HG03095 (cell line): ENCODE measurements around the gene CD53.
"Not testable (repeated sequence)": the region's sequence is repeated elsewhere in the genome, so short reads cannot be mapped to it uniquely, and the experiment has no call there.

Experiments used
- ATAC-seq: cut with Tn5 transposase; IDR thresholded peaks from one replicate; pipeline ENCODE4 v1.9.1; 2021; ENCODE audit warnings: moderate library complexity; ENCODE audit not compliant: unreplicated experiment

Gene CD53

DNA sequence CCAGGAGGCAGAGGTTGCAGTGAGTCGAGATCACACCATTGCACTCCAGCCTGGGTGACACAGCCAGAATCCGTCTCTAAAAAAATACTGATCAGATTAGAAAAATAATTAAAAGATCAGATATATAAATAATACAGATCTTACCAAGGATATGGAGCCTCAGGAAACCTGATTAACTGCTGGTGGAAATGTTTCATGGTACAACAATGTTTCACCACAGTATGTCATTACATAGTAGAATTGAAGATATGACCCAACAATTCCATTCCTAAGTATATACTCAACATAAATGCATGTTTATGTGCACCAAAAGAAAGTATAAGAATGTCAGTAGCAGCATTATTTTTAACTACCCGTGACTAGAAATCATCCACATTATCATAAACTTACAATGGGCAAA is 41.7 kb downstream of the CD53 start:
- no peak for ATAC-seq

DNA sequence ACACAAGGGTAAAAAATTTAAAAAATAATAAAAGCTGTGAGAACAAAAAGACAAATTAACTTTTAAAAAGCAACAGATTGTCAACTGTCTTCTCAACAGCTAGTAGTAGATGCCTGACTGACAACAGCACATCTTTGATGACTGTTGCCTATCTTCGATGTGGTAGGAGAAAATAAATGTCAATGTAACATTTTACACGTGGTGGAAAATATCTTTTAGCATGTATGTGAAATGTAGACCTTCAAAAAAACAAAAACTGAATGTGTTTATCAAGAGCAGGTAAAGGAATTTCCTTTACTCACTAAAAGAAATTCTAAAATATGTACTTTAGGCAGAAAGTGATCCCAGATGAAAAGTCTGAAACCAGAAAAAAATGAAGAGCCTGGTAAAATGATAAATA is 42.9 kb downstream of the CD53 start:
- ATAC-seq: no peak

GRCh38 chr1:110916274-110916668 is 43.3 kb downstream of the CD53 start:
- ATAC-seq: no peak

GRCh38 chr1:110916669-110917306 is 43.8 kb downstream of the CD53 start:
- no peak for ATAC-seq

- no peak for ATAC-seq
Observed at GRCh38 chr1:110918016-110918415, 45.1 kb downstream of the CD53 start.

GRCh38 chr1:110921953-110922352 is 49.0 kb downstream of the CD53 start:
- ATAC-seq: no peak

DNA sequence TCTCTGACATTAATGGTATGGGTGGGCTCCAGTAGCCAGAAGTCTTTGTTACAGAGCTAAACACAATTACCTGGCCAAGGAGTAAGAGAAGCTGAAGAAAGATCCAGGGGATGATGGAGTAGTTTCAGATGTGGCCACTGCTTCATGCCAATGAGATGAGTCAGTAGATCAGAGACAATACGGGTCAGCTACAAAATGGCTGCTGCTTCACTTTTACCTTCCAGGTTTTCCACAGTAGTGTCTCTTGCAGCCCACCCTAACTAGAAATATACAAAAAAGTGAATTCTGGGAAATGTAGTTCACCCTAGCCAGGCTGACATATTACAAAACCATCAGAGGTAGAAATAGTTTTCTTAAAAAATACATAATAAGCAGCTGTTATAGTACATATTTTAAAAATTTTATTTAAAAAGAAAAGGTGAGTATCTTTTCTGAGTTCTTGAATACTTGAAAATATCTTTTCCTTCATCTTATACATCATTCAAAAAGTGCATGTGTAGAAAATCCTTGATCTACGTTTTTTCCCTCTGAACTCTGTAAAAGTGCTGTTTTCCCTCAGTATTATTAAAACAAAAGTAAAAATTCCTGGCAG is 54.6 kb downstream of the CD53 start:
- ATAC-seq: no peak

DNA sequence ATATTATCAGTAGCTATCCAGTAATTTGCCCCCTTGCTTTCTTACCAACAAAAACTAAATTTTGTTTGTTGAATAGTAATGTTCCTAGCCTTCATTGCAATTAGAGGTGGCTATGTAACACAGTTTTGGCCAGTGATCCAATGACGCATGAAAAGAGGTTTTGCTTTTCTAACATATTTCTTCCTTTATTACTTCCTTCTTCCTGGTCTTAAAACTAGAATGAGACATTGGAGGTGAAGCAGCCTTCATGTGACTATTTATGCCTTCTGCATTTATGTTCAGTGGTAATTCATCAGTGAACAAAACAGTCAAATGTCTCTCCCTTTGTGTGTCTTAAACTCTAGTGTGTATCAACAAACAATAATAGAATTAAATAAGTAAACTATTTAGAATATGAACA is 55.2 kb downstream of the CD53 start:
- ATAC-seq: no peak

DNA sequence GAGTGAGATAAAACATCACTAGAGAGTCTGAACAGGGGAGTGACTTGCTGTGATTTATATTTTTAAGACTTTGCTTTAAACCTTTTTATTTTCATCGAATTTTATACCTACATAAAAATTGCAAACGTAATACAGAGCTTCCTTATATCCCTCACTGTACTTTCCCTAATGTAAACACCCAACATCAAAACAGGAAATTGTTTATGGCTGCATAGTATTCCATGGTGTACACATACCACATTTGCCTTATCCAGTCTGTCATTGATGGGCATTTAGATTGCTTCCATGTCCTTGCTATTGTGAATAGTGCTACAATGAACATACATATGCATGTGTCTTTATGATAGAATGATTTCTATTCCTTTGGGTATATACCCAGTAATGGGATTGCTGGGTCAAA is 56.0 kb downstream of the CD53 start:
- no peak for ATAC-seq

- ATAC-seq: not testable (repeated sequence)
Observed at GRCh38 chr1:110931097-110931496, 58.1 kb downstream of the CD53 start.

- ATAC-seq: no peak
Observed at GRCh38 chr1:110936567-110936966, 63.6 kb downstream of the CD53 start.

GRCh38 chr1:110944806-110945205 is 71.9 kb downstream of the CD53 start:
- no peak for ATAC-seq

- ATAC-seq: no peak
Observed at GRCh38 chr1:110945626-110946025, 72.7 kb downstream of the CD53 start.

GRCh38 chr1:110948038-110948810 is 75.3 kb downstream of the CD53 start:
- ATAC-seq: no peak
